Tibial nerve (tissue), 4 donors: Measurements from ENCODE around the gene NRG2. TPM values are rescaled to one million over a fixed set of nuclear protein-coding genes. Genes with fewer than 3 reads are reported as not detected.

Source experiments
- DNase-seq, 2 donors: peaks; one replicate each; pipeline ENCODE4 v3.0.0-alpha.2; 2019; ENCODE audit warnings: low spot score in 2 of 2
- H3K27ac ChIP-seq, 4 donors: fragments of 200-600 bp; sonication (generic) in 3 of 4; one replicate each; pipeline ENCODE4 v1.5.1; 2017 to 2019; ENCODE audit warnings: mild to moderate bottlenecking in 1 of 4
- H3K27me3 ChIP-seq, 2 donors: fragments of 200-600 bp; sonication (generic) in 1 of 2; one replicate each; pipeline versions ENCODE4 v1.5.1 to v1.6.0; 2017 to 2019
- H3K36me3 ChIP-seq, 3 donors: fragments of 200-600 bp; sonication (generic); one replicate each; pipeline ENCODE4 v1.5.1; 2018 to 2019
- H3K4me1 ChIP-seq, 4 donors: fragments of 200-600 bp; sonication (generic) in 3 of 4; one replicate each; pipeline ENCODE4 v1.5.1; 2017 to 2019
- H3K4me3 ChIP-seq, 4 donors: fragments of 200-600 bp; sonication (generic) in 3 of 4; one replicate each; pipeline ENCODE4 v1.5.1; 2017 to 2019; ENCODE audit warnings: mild to moderate bottlenecking in 1 of 4, moderate library complexity in 1 of 4
- H3K9me3 ChIP-seq, 4 donors: fragments of 200-600 bp; sonication (generic) in 3 of 4; one replicate each; pipeline ENCODE4 v1.5.1; 2017 to 2019
- CTCF ChIP-seq, 5 experiments: fragments of 200-600 bp in 3 of 5; fragments of 450-650 bp in 2 of 5; sonication (generic) in 3 of 5; IDR thresholded peaks; one replicate each; pipeline ENCODE4 v1.5.1; 2016 to 2019; ENCODE audit warnings: antibody characterized with exemption in 5 of 5, mild to moderate bottlenecking in 3 of 5, moderate library complexity in 2 of 5
- EP300 ChIP-seq, 2 donors: sonication (generic); formaldehyde crosslinking; IDR thresholded peaks; one replicate each; pipeline ENCODE4 v1.6.1; 2017; ENCODE audit warnings: antibody characterized with exemption in 2 of 2, mild to moderate bottlenecking in 1 of 2
- POLR2A ChIP-seq, 2 donors: fragments of 450-650 bp; IDR thresholded peaks; one replicate each; pipeline ENCODE4 v1.6.1; 2017; ENCODE audit warnings: antibody characterized with exemption in 2 of 2, mild to moderate bottlenecking in 2 of 2, moderate library complexity in 2 of 2
- WGBS, 2 donors: methylation state at CpG; one replicate each; pipeline ENCODE4 v1.1.5; 2018; 5-methylcytosine and 5-hydroxymethylcytosine counted together
- total RNA-seq, 4 donors: library from RNA; depleted of rRNA; stranded (reverse); fragments of >200 nt; gene quantifications; one replicate each; pipeline ENCODE4 v1.1.0, GENCODE V29; 2016

NRG2 gene
- total RNA-seq, 4 donors from 2014 or later: 2.0 to 5.1 (median 3.4) TPM

- Histone ChIP-seq H3K27me3 (no peaks in the 10 kb centered on the region), H3K4me3 (no peak overlapping the region), H3K36me3 (peaks cover 0 to 19% (median 0%) of the 10 kb centered on the region in 3 donors), H3K4me1 (peaks cover 0 to 5% (median 0%) of the 10 kb centered on the region in 4 donors), H3K9me3 (no peaks in the 10 kb centered on the region), H3K27ac (no peak overlapping the region)
- 82 to 85% methylated on average over 2 of the region's 2 CpGs for WGBS, 2 donors
- TF ChIP-seq POLR2A (IDR thresholded peaks at IDR 0.05): no peak
- TF ChIP-seq EP300 (IDR thresholded peaks at IDR 0.05): no peak
- TF ChIP-seq CTCF (IDR thresholded peaks at IDR 0.05): no peak
- no peak for DNase-seq
Observed at GRCh38 chr5:139886213-139886612, 156.9 kb downstream of the NRG2 start.

DNA sequence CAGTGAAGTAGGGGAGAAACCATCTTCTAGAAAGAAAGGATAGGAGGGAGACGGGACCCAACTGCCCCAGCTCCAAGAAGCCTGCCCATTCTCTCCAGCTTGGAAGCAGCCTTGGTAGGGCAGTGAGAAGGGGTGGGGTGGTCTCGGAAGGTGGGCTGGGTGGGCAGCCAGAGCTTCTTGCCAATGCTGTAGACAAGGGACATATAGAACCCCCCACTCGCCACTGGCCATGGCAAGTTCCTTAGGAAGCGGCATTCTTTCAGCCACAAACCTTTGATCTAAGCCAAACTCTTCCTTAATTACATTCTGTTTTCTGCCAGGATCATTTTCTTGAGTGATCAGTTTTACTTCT, 157.3 kb downstream of the NRG2 start:
- 94% methylated on average over 4 of the region's 4 CpGs for WGBS, 2 donors
- H3K36me3 ChIP-seq: peaks cover 0 to 19% (median 0%) of the 10 kb centered on the region in 3 donors
- H3K27ac ChIP-seq: no peak overlapping the region
- no peak for TF ChIP-seq EP300 (IDR thresholded peaks at IDR 0.05)
- TF ChIP-seq CTCF (IDR thresholded peaks at IDR 0.05): no peak
- no peak for TF ChIP-seq POLR2A (IDR thresholded peaks at IDR 0.05)
- H3K9me3 ChIP-seq: no peaks in the 10 kb centered on the region
- DNase-seq: no peak
- no peak overlapping the region for H3K4me3 ChIP-seq
- H3K27me3 ChIP-seq: no peaks in the 10 kb centered on the region
- peaks cover 0 to 5% (median 0%) of the 10 kb centered on the region in 4 donors for H3K4me1 ChIP-seq

GRCh38 chr5:139885172-139885856, 157.8 kb downstream of the NRG2 start:
- no peak overlapping the region for H3K4me3 ChIP-seq
- H3K9me3 ChIP-seq: no peaks in the 10 kb centered on the region
- peaks cover 0 to 5% (median 0%) of the 10 kb centered on the region in 4 donors for H3K4me1 ChIP-seq
- no peak overlapping the region for H3K27ac ChIP-seq
- WGBS, 2 donors: 90% methylated on average over 15 of the region's 15 CpGs
- no peak for TF ChIP-seq EP300 (IDR thresholded peaks at IDR 0.05)
- H3K36me3 ChIP-seq: peaks cover 0 to 19% (median 0%) of the 10 kb centered on the region in 3 donors
- DNase-seq: no peak
- no peaks in the 10 kb centered on the region for H3K27me3 ChIP-seq

DNA sequence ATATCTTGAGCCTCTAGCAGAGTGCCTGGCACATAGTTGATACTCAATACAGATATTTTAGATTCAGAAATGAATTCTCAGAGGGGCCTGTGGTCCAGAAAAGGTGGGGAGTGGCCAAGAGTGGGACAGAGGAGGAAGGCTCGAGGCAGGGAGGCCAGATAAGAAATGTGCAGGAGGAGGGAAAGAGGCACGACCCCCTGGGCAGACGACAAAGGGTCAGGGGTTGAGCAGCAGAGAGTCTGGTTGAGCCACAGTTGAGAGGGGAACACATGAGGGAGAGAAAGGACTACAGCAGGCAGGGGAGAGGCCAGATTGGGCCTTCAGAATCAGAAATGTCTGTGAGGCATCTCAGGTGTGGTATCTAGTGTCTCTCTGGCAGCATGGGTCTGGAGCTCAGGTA, 158.4 kb downstream of the NRG2 start:
- peaks cover 0 to 19% (median 0%) of the 10 kb centered on the region in 3 donors for H3K36me3 ChIP-seq
- DNase-seq: no peak
- no peaks in the 10 kb centered on the region for H3K27me3 ChIP-seq
- no peak overlapping the region for H3K4me3 ChIP-seq
- TF ChIP-seq POLR2A (IDR thresholded peaks at IDR 0.05) (no peak), CTCF (IDR thresholded peaks at IDR 0.05) (no peak), EP300 (IDR thresholded peaks at IDR 0.05) (no peak)
- H3K9me3 ChIP-seq: no peaks in the 10 kb centered on the region
- H3K27ac ChIP-seq: no peak overlapping the region
- WGBS, 2 donors: 58 to 66% methylated on average over 3 of the region's 3 CpGs
- peaks cover 0 to 5% (median 0%) of the 10 kb centered on the region in 4 donors for H3K4me1 ChIP-seq

GRCh38 chr5:139884144-139884543, 159.0 kb downstream of the NRG2 start:
- Histone ChIP-seq H3K27me3 (no peaks in the 10 kb centered on the region), H3K4me1 (peaks cover 0 to 5% (median 0%) of the 10 kb centered on the region in 4 donors), H3K36me3 (peaks cover 0 to 19% (median 0%) of the 10 kb centered on the region in 3 donors), H3K4me3 (no peak overlapping the region), H3K9me3 (no peaks in the 10 kb centered on the region), H3K27ac (no peak overlapping the region)
- no peak for TF ChIP-seq EP300 (IDR thresholded peaks at IDR 0.05)
- no peak for TF ChIP-seq POLR2A (IDR thresholded peaks at IDR 0.05)
- TF ChIP-seq CTCF (IDR thresholded peaks at IDR 0.05): no peak
- no peak for DNase-seq
- 81 to 97% methylated on average over 3 of the region's 3 CpGs for WGBS, 2 donors
